Gastrocnemius medialis (tissue), 4 donors: ENCODE results near the gene SHISA6. TPM values are rescaled to one million over a fixed set of nuclear protein-coding genes. Genes with fewer than 3 reads are reported as not detected.

ENCODE experiments used
- ATAC-seq, 2 donors: fragments of 150-250 bp; one replicate each; pipeline ENCODE4 v1.9.1; 2016
- DNase-seq, 2 donors: peaks; one replicate each; pipeline ENCODE4 v3.0.0-alpha.2; 2019
- H3K27ac ChIP-seq, 4 donors: fragments of 200-600 bp; sonication (generic); 1 replicate in 1 of 4; 2 replicates in 3 of 4; pipeline ENCODE4 v1.5.1; 2016 to 2018; ENCODE audit warnings: mild to moderate bottlenecking in 2 of 4, moderate library complexity in 1 of 4
- H3K27me3 ChIP-seq, 3 donors: fragments of 200-600 bp; sonication (generic) in 2 of 3; 1 replicate in 1 of 3; 2 replicates in 2 of 3; pipeline versions ENCODE4 v1.5.1 to v1.6.0; 2016 to 2019; ENCODE audit warnings: mild to moderate bottlenecking in 1 of 3, moderate library complexity in 1 of 3
- H3K36me3 ChIP-seq, 2 donors: fragments of 200-600 bp; sonication (generic) in 1 of 2; one replicate each; pipeline ENCODE4 v1.5.1; 2017 to 2018
- H3K4me1 ChIP-seq, 2 donors: fragments of 200-600 bp; sonication (generic) in 1 of 2; one replicate each; pipeline ENCODE4 v1.5.1; 2016 to 2017; ENCODE audit warnings: mild to moderate bottlenecking in 2 of 2
- H3K4me3 ChIP-seq, 4 donors: fragments of 200-600 bp; sonication (generic) in 3 of 4; 1 replicate in 1 of 4; 2 replicates in 3 of 4; pipeline ENCODE4 v1.5.1; 2016 to 2019; ENCODE audit warnings: mild to moderate bottlenecking in 2 of 4
- H3K9me3 ChIP-seq, 3 donors: fragments of 200-600 bp; sonication (generic) in 2 of 3; 1 replicate in 1 of 3; 2 replicates in 2 of 3; pipeline ENCODE4 v1.5.1; 2016 to 2019
- POLR2A ChIP-seq, 2 donors: fragments of 450-650 bp; IDR thresholded peaks; one replicate each; pipeline ENCODE4 v1.6.1; 2017; ENCODE audit warnings: antibody characterized with exemption in 2 of 2, mild to moderate bottlenecking in 2 of 2, moderate library complexity in 2 of 2
- in situ Hi-C, 4 donors: fragments of 200-750 bp; cut with MboI; loops; one replicate each; pipeline versions ENCODE4 v1.15.0 to v1.8.0; 2017; ENCODE audit warnings: low sequenced_read_pairs in 4 of 4
- intact Hi-C: fragments of 100-400 bp; cut with DNase I; formaldehyde crosslinking; loops from one replicate; pipeline ENCODE4 v1.15.1; 2023; ENCODE audit warnings: low total_unique reads
- total RNA-seq, 4 donors: library from RNA; depleted of rRNA; stranded (reverse); fragments of >200 nt; gene quantifications; one replicate each; pipeline versions ENCODE4 v1.1.0 to v1.2.3, GENCODE V29; 2016
- TF ChIP-seq, protein P1 (sequence below), 5 experiments: fragments of 450-650 bp in 3 of 5; fragments of 200-600 bp in 2 of 5; sonication (generic) in 2 of 5; IDR thresholded peaks in 4 of 5; conservative IDR thresholded peaks in 1 of 5; 1 replicate in 4 of 5; 2 replicates in 1 of 5; pipeline ENCODE4 v1.5.1; 2016 to 2019; ENCODE audit warnings: antibody characterized with exemption in 5 of 5, mild to moderate bottlenecking in 3 of 5, moderate library complexity in 3 of 5

The SHISA6 gene
- total RNA-seq, 4 donors from 2014 or later: 0.19 to 0.46 (median 0.31) TPM

DNA sequence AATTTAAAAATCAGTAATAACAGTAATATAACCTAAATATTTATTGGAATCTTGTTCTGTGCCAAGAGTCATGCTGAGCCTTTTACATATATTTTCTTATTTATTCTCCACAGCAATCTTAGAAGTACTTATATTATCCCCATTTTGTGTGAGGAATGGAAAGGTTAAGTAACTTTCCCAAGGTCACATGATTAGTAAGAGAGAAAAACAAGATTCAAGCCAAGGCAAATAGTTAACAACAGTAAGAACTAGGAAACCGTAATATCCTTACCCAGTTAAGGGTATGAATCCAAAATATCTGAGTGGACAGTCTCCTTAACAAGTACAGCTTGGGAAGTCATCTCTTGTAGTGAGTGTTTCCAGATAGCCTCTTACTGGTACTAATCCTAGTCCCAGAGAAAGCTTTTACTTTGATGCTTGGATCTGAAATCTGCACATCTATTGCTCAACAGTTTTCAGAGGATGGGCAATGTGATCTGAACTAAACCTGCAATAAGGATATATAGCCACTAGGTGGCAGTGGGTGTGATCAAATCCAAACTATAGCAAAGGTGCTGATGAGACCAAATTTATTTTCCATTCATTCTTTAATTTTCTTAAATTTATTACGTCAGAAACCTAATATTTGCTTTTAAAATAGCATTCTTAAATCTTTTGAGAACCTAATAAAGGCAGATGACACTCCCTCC is 23.3 kb downstream of the SHISA6 start:
- peaks cover 0 to 6% (median 3%) of the 10 kb centered on the region in 3 donors for H3K9me3 ChIP-seq
- ATAC-seq (no peak), DNase-seq (no peak)
- TF ChIP-seq, protein P1, sequence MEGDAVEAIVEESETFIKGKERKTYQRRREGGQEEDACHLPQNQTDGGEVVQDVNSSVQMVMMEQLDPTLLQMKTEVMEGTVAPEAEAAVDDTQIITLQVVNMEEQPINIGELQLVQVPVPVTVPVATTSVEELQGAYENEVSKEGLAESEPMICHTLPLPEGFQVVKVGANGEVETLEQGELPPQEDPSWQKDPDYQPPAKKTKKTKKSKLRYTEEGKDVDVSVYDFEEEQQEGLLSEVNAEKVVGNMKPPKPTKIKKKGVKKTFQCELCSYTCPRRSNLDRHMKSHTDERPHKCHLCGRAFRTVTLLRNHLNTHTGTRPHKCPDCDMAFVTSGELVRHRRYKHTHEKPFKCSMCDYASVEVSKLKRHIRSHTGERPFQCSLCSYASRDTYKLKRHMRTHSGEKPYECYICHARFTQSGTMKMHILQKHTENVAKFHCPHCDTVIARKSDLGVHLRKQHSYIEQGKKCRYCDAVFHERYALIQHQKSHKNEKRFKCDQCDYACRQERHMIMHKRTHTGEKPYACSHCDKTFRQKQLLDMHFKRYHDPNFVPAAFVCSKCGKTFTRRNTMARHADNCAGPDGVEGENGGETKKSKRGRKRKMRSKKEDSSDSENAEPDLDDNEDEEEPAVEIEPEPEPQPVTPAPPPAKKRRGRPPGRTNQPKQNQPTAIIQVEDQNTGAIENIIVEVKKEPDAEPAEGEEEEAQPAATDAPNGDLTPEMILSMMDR (IDR thresholded peaks at IDR 0.05 in 4 of 5, conservative IDR thresholded peaks at IDR 0.05 in 1 of 5): peak in 1 of 5 experiments; percentile 19
- no peak for TF ChIP-seq POLR2A (IDR thresholded peaks at IDR 0.05)
- H3K4me3 ChIP-seq: no peak overlapping the region
- intact Hi-C loops (no loop called here), in situ Hi-C loops (loop anchor here in 1 of 4 donors (25.0 kb wide), 1 partner anchor 102 kb away; no protein-coding TSS in a partner anchor)
- no peaks in the 10 kb centered on the region for H3K27me3 ChIP-seq
- no peak overlapping the region for H3K27ac ChIP-seq
- H3K4me1 ChIP-seq: no peaks in the 10 kb centered on the region
- H3K36me3 ChIP-seq: no peaks in the 10 kb centered on the region

DNA sequence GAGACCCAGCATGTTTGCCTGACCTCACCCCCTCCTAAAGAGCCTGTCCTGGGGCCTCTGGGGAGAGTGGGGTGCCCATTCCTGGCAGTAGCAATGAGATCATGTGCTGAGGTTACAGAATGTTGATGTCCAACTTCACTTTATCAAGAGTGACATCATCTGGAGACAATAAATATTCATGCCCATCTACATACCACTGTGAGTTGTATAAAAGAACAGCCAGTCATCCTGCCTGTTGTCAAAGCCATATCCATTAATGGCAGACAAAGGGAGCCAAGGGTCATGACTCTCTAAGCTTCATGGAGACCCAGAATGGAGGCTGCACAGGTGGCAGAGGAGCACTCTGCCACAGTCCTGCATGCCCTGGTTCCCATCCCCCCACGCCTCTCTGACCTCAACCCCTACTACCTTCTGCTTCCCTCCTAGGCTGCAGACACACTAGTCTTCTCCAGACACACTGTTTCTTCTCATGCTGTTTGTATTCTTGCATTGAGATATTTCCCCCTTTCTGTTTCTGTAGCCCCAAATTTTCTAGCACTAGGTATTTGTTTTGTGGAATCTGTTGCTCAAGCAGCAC is 27.1 kb downstream of the SHISA6 start:
- H3K27me3 ChIP-seq: no peaks in the 10 kb centered on the region
- no peak overlapping the region for H3K27ac ChIP-seq
- H3K4me3 ChIP-seq: no peak overlapping the region
- TF ChIP-seq POLR2A (IDR thresholded peaks at IDR 0.05): no peak
- TF ChIP-seq, protein P1 (IDR thresholded peaks at IDR 0.05 in 4 of 5, conservative IDR thresholded peaks at IDR 0.05 in 1 of 5): no peak
- in situ Hi-C loops (loop anchor here in 1 of 4 donors (25.0 kb wide), 1 partner anchor 106 kb away; no protein-coding TSS in a partner anchor), intact Hi-C loops (no loop called here)
- DNase-seq (no peak), ATAC-seq (no peak)
- no peaks in the 10 kb centered on the region for H3K4me1 ChIP-seq
- H3K9me3 ChIP-seq: peaks cover 0 to 6% (median 3%) of the 10 kb centered on the region in 3 donors
- no peaks in the 10 kb centered on the region for H3K36me3 ChIP-seq

DNA sequence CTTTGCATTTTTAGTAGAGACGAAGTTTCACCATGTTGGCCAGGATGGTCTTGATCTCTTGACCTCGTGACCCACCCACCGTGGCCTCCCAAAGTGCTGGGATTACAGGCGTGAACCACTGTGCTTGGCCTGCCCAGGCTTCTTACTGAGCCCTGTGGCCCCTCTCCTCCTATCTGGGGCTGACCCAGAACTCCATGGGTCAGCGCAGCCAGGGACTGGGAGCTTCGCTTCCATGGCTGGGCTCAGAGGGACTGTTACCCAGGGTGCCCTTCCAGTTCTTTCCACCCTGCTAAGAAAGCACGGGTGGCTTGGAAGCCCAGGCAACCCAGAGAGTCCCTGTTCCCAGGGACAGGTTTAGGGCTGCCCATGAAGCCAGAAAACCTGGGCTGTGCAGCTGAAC is 28.2 kb downstream of the SHISA6 start:
- H3K36me3 ChIP-seq: no peaks in the 10 kb centered on the region
- no peaks in the 10 kb centered on the region for H3K4me1 ChIP-seq
- H3K4me3 ChIP-seq: no peak overlapping the region
- intact Hi-C loops (no loop called here), in situ Hi-C loops (loop anchor here in 1 of 4 donors (25.0 kb wide), 1 partner anchor 107 kb away; no protein-coding TSS in a partner anchor)
- H3K27me3 ChIP-seq: no peaks in the 10 kb centered on the region
- H3K27ac ChIP-seq: no peak overlapping the region
- ATAC-seq: no peak
- no peak for DNase-seq
- TF ChIP-seq, protein P1 (IDR thresholded peaks at IDR 0.05 in 4 of 5, conservative IDR thresholded peaks at IDR 0.05 in 1 of 5): no peak
- TF ChIP-seq POLR2A (IDR thresholded peaks at IDR 0.05): no peak
- H3K9me3 ChIP-seq: peaks cover 0 to 6% (median 3%) of the 10 kb centered on the region in 3 donors

DNA sequence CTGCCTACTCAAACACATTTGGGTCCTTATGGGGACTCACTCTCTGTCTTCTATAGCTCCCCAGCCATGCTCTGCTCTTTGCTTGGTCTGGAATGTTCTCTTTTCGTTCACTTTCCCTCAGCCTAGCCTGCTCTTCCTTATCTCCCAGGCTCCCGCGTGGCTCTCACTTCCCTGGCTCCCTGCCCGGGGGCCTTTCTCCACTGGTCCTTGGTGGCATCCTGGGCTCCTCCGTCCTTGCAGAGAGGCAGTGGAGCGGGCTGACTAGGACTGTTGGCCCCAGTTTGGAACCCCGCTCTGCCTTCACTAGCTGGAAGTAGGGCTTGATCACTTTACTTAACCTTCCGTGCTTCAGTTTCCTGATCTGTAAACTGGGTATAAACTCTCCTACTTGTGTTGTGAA is 31.2 kb downstream of the SHISA6 start:
- TF ChIP-seq, protein P1 (IDR thresholded peaks at IDR 0.05 in 4 of 5, conservative IDR thresholded peaks at IDR 0.05 in 1 of 5): no peak
- TF ChIP-seq POLR2A (IDR thresholded peaks at IDR 0.05): no peak
- H3K9me3 ChIP-seq: no peaks in the 10 kb centered on the region
- no peak overlapping the region for H3K4me3 ChIP-seq
- H3K27me3 ChIP-seq: no peaks in the 10 kb centered on the region
- in situ Hi-C loops: loop anchor here in 1 of 4 donors (25.0 kb wide), 1 partner anchor 110 kb away; no protein-coding TSS in a partner anchor
- no peak overlapping the region for H3K27ac ChIP-seq
- no peaks in the 10 kb centered on the region for H3K4me1 ChIP-seq
- ATAC-seq: no peak
- no peaks in the 10 kb centered on the region for H3K36me3 ChIP-seq
- no peak for DNase-seq
- intact Hi-C loops: no loop called here
